ENCODE measurements around the gene PDLIM3. TPM values are rescaled to one million over a fixed set of nuclear protein-coding genes. Genes with fewer than 3 reads are reported as not detected.
"Not testable (repeated sequence)": the region's sequence is repeated elsewhere in the genome, so short reads cannot be mapped to it uniquely, and the experiment has no call there.

The PDLIM3 gene
- total RNA-seq, 1 experiment from 2014 or later: 3.3 TPM

- H3K27me3 ChIP-seq (ENCODE audit: insufficient read depth, low read depth): no peaks in the 10 kb centered on the region
- no peaks in the 10 kb centered on the region for H3K36me3 ChIP-seq (ENCODE audit: low read depth)
- no peaks in the 10 kb centered on the region for H3K79me2 ChIP-seq (ENCODE audit: low read depth)
- 0 out of 2 replicates have a peak overlapping the region, but pooled peaks have one; percentile 32 for H2AFZ ChIP-seq
- TF ChIP-seq EZH2 (IDR thresholded peaks at IDR 0.05; ENCODE audit: low read depth): no peak
- TF ChIP-seq CTCF (conservative IDR thresholded peaks at IDR 0.05): no peak
- H4K20me1 ChIP-seq (ENCODE audit: insufficient read depth): no peaks in the 10 kb centered on the region
- no peak for DNase-seq
- H3K4me3 ChIP-seq: no peak overlapping the region
- ChIA-PET CTCF (no interaction called here), POLR2A (ENCODE audit: unreplicated experiment) (interaction anchor here (0.5 to 0.7 kb wide), 7 partner anchors 24 to 339 kb away, joined by 3 to 22 read pairs (median 4); a partner anchor contains a TSS)
- no peaks in the 10 kb centered on the region for H3K9me2 ChIP-seq (ENCODE audit: insufficient read depth)
- peaks cover 16% of the 10 kb centered on the region for H3K4me1 ChIP-seq (replicated peaks; ENCODE audit: insufficient read depth)
- H3K9me3 ChIP-seq (ENCODE audit: insufficient read depth, low read depth): no peaks in the 10 kb centered on the region
- TSS peak; percentile 90 for BruUV-seq (replicated peaks)
- H3F3A ChIP-seq (ENCODE audit: insufficient read depth, low read depth): 0 out of 2 replicates have a peak, but pooled peaks cover 5% of the 10 kb centered on the region
- H3K27ac ChIP-seq: peak overlapping the region; percentile 73
- intact Hi-C loops (cut with micrococcal nuclease; ENCODE audit: unreplicated experiment): no loop called here
- H3K4me2 ChIP-seq: peak overlapping the region; percentile 49
Measured at GRCh38 chr4:185560316-185560715, 25.0 kb upstream of the PDLIM3 start.

GRCh38 chr4:185559915-185560281 is 24.6 kb upstream of the PDLIM3 start:
- no TSS peak for BruUV-seq (replicated peaks)
- H3K4me3 ChIP-seq: no peak overlapping the region
- 0 out of 2 replicates have a peak overlapping the region, but pooled peaks have one; percentile 32 for H2AFZ ChIP-seq
- H3K27me3 ChIP-seq (ENCODE audit: insufficient read depth, low read depth): no peaks in the 10 kb centered on the region
- intact Hi-C loops (cut with micrococcal nuclease; ENCODE audit: unreplicated experiment): no loop called here
- H3K27ac ChIP-seq: peak overlapping the region; percentile 73
- peaks cover 16% of the 10 kb centered on the region for H3K4me1 ChIP-seq (replicated peaks; ENCODE audit: insufficient read depth)
- H3K4me2 ChIP-seq: peak overlapping the region; percentile 49
- H4K20me1 ChIP-seq (ENCODE audit: insufficient read depth): no peaks in the 10 kb centered on the region
- H3F3A ChIP-seq (ENCODE audit: insufficient read depth, low read depth): 0 out of 2 replicates have a peak, but pooled peaks cover 5% of the 10 kb centered on the region
- peak; percentile 78 to 90 for DNase-seq
- H3K79me2 ChIP-seq (ENCODE audit: low read depth): no peaks in the 10 kb centered on the region
- no peak for TF ChIP-seq CTCF (conservative IDR thresholded peaks at IDR 0.05)
- no peak for TF ChIP-seq EZH2 (IDR thresholded peaks at IDR 0.05; ENCODE audit: low read depth)
- ChIA-PET CTCF (no interaction called here), POLR2A (ENCODE audit: unreplicated experiment) (interaction anchor here (0.5 to 0.7 kb wide), 10 partner anchors 9 to 339 kb away, joined by 3 to 22 read pairs (median 7); a partner anchor contains a TSS)
- no peaks in the 10 kb centered on the region for H3K36me3 ChIP-seq (ENCODE audit: low read depth)
- no peaks in the 10 kb centered on the region for H3K9me3 ChIP-seq (ENCODE audit: insufficient read depth, low read depth)
- no peaks in the 10 kb centered on the region for H3K9me2 ChIP-seq (ENCODE audit: insufficient read depth)

- H3K27me3 ChIP-seq (ENCODE audit: insufficient read depth, low read depth); DNase-seq; CTCF ChIA-PET; H3K4me3 ChIP-seq; H2AFZ ChIP-seq; H3K79me2 ChIP-seq (ENCODE audit: low read depth); H3K36me3 ChIP-seq (ENCODE audit: low read depth); H3K9me2 ChIP-seq (ENCODE audit: insufficient read depth); H3F3A ChIP-seq (ENCODE audit: insufficient read depth, low read depth); H4K20me1 ChIP-seq (ENCODE audit: insufficient read depth); intact Hi-C loops (cut with micrococcal nuclease; ENCODE audit: unreplicated experiment); H3K9me3 ChIP-seq (ENCODE audit: insufficient read depth, low read depth): not testable (repeated sequence)
- H3K4me1 ChIP-seq (replicated peaks; ENCODE audit: insufficient read depth): peaks cover 16% of the 10 kb centered on the region
- peak overlapping the region; percentile 46 for H3K4me2 ChIP-seq
- POLR2A ChIA-PET (ENCODE audit: unreplicated experiment): interaction anchor here (0.5 to 0.7 kb wide), 8 partner anchors 9 to 183 kb away, joined by 3 to 22 read pairs (median 8); a partner anchor contains a TSS
- H3K27ac ChIP-seq: peak overlapping the region; percentile 73
- TSS peak; percentile 76 for BruUV-seq (replicated peaks)
Measured at GRCh38 chr4:185559251-185559914, 24.1 kb upstream of the PDLIM3 start.
